HEK293 (cell line): ENCODE data around the gene SSH3.
A peak's percentile ranks its signal among the peaks of the same experiment; 100 is the strongest.

Source experiments
- CTCF ChIA-PET: fragments of 350-600 bp; formaldehyde crosslinking; extraction: SDS; loops from one replicate; lab custom pipeline; 2021; ENCODE audit warnings: antibody characterized with exemption; lab: Yijun Ruan, JAX
- POLR2A ChIA-PET: fragments of 300-600 bp; formaldehyde crosslinking; extraction: SDS; loops from one replicate; lab custom pipeline; 2020; ENCODE audit warnings: antibody characterized with exemption, inconsistent platforms; lab: Yijun Ruan, JAX
- H3K27ac ChIP-seq: fragments of 200-500 bp; sonication (Bioruptor generic); 2 replicates; pipeline ENCODE4 v1.5.1; 2014; ENCODE audit warnings: low read depth, low read length, control low read depth, inconsistent platforms; ENCODE audit errors: extremely low read depth
- H3K36me3 ChIP-seq, 2 experiments: fragments of 200-500 bp in 1 of 2; sonication (Bioruptor generic) in 1 of 2; 1 replicate in 1 of 2; 2 replicates in 1 of 2; pipeline ENCODE4 v1.5.1; 2014 to 2017; ENCODE audit warnings: inconsistent platforms in 2 of 2, low read length in 2 of 2; ENCODE audit not compliant: control insufficient read depth in 2 of 2, insufficient read depth in 1 of 2
- H3K4me1 ChIP-seq: fragments of 200-500 bp; sonication (Bioruptor generic); 2 replicates; pipeline ENCODE4 v1.5.1; 2014; ENCODE audit warnings: mild to moderate bottlenecking, low read length, inconsistent platforms; ENCODE audit not compliant: control insufficient read depth, insufficient read depth
- H3K4me3 ChIP-seq: 2 replicates; pipeline ENCODE4 v1.5.1; 2011; ENCODE audit warnings: low read depth, mild to moderate bottlenecking, control low read depth, low read length, moderate library complexity
- H3K9me3 ChIP-seq: fragments of 200-500 bp; sonication (Bioruptor generic); 2 replicates; pipeline ENCODE4 v1.5.1; 2014; ENCODE audit warnings: low read depth, low read length, inconsistent platforms; ENCODE audit not compliant: control insufficient read depth, insufficient read depth
- EGR2 ChIP-seq: fragments of 450-650 bp; formaldehyde crosslinking; IDR thresholded peaks from 2 replicates; pipeline ENCODE4 v1.5.1; 2016; ENCODE audit warnings: low read depth, missing biosample characterization, missing genetic modification characterization
- FEZF1 ChIP-seq: fragments of 450-650 bp; formaldehyde crosslinking; IDR thresholded peaks from 2 replicates; pipeline ENCODE4 v1.5.1; 2016; ENCODE audit warnings: missing biosample characterization, missing genetic modification characterization
- GLIS2 ChIP-seq: fragments of 450-650 bp; formaldehyde crosslinking; IDR thresholded peaks from 2 replicates; pipeline ENCODE4 v1.5.1; 2016; ENCODE audit warnings: missing biosample characterization, missing genetic modification characterization
- KLF10 ChIP-seq: fragments of 450-650 bp; IDR thresholded peaks from 2 replicates; pipeline ENCODE4 v1.5.1; 2018; ENCODE audit warnings: missing biosample characterization, mild to moderate bottlenecking, missing genetic modification characterization
- ZBTB20 ChIP-seq: fragments of 450-650 bp; formaldehyde crosslinking; IDR thresholded peaks from 2 replicates; pipeline ENCODE4 v1.5.1; 2016; ENCODE audit warnings: missing biosample characterization, missing genetic modification characterization
- ZBTB44 ChIP-seq: fragments of 450-650 bp; IDR thresholded peaks from 2 replicates; pipeline ENCODE4 v1.5.1; 2018; ENCODE audit warnings: missing biosample characterization, mild to moderate bottlenecking, missing genetic modification characterization
- ZBTB8A ChIP-seq: fragments of 450-650 bp; formaldehyde crosslinking; IDR thresholded peaks from 2 replicates; pipeline ENCODE4 v1.5.1; 2016; ENCODE audit warnings: missing biosample characterization, missing genetic modification characterization
- ZFHX2 ChIP-seq: fragments of 450-650 bp; formaldehyde crosslinking; conservative IDR thresholded peaks from 2 replicates; pipeline ENCODE4 v1.5.1; 2016; ENCODE audit warnings: missing biosample characterization, missing genetic modification characterization
- ZFP3 ChIP-seq: fragments of 450-650 bp; formaldehyde crosslinking; IDR thresholded peaks from 2 replicates; pipeline ENCODE4 v1.5.1; 2016; ENCODE audit warnings: low read depth, missing biosample characterization, missing genetic modification characterization
- ZNF223 ChIP-seq: fragments of 450-650 bp; formaldehyde crosslinking; IDR thresholded peaks from 2 replicates; pipeline ENCODE4 v1.5.1; 2016; ENCODE audit warnings: missing biosample characterization, missing genetic modification characterization
- ZNF24 ChIP-seq: fragments of 450-650 bp; formaldehyde crosslinking; IDR thresholded peaks from 2 replicates; pipeline ENCODE4 v1.5.1; 2016; ENCODE audit warnings: missing biosample characterization, missing genetic modification characterization
- ZNF423 ChIP-seq: fragments of 450-650 bp; formaldehyde crosslinking; IDR thresholded peaks from 2 replicates; pipeline ENCODE4 v1.5.1; 2016; ENCODE audit warnings: missing biosample characterization, missing genetic modification characterization
- ZNF561 ChIP-seq: fragments of 450-650 bp; IDR thresholded peaks from 2 replicates; pipeline ENCODE4 v1.5.1; 2018; ENCODE audit warnings: missing biosample characterization, missing genetic modification characterization, borderline replicate concordance
- ZNF624 ChIP-seq: fragments of 450-650 bp; formaldehyde crosslinking; IDR thresholded peaks from 2 replicates; pipeline ENCODE4 v1.5.1; 2017; ENCODE audit warnings: missing biosample characterization, missing genetic modification characterization
- ZNF629 ChIP-seq: fragments of 450-650 bp; formaldehyde crosslinking; IDR thresholded peaks from 2 replicates; pipeline ENCODE4 v1.5.1; 2017; ENCODE audit warnings: missing biosample characterization, missing genetic modification characterization
- ZNF707 ChIP-seq: fragments of 450-650 bp; formaldehyde crosslinking; IDR thresholded peaks from 2 replicates; pipeline ENCODE4 v1.5.1; 2016; ENCODE audit warnings: missing biosample characterization, missing genetic modification characterization
- ZSCAN23 ChIP-seq: fragments of 450-650 bp; formaldehyde crosslinking; IDR thresholded peaks from 2 replicates; pipeline ENCODE4 v1.5.1; 2016; ENCODE audit warnings: missing biosample characterization, missing genetic modification characterization
- ZXDB ChIP-seq: fragments of 450-650 bp; formaldehyde crosslinking; IDR thresholded peaks from 2 replicates; pipeline ENCODE4 v1.5.1; 2016; ENCODE audit warnings: missing biosample characterization, missing genetic modification characterization
- TF ChIP-seq, protein P1 (sequence below): fragments of 450-650 bp; formaldehyde crosslinking; conservative IDR thresholded peaks from 2 replicates; pipeline ENCODE4 v1.5.1; 2016; ENCODE audit warnings: low read depth, missing biosample characterization, missing genetic modification characterization
- TF ChIP-seq, protein P2 (sequence below): fragments of 450-650 bp; formaldehyde crosslinking; IDR thresholded peaks from 2 replicates; pipeline ENCODE4 v1.5.1; 2016; ENCODE audit warnings: missing biosample characterization, missing genetic modification characterization
- TF ChIP-seq, protein P3 (sequence below): sonication (generic); formaldehyde crosslinking; IDR thresholded peaks from 2 replicates; pipeline ENCODE4 v1.8.1; 2022; ENCODE audit warnings: mild to moderate bottlenecking, moderate library complexity, missing genetic modification reagents
- TF ChIP-seq, protein P4 (sequence below): fragments of 450-650 bp; formaldehyde crosslinking; IDR thresholded peaks from 2 replicates; pipeline ENCODE4 v1.5.1; 2016; ENCODE audit warnings: missing biosample characterization, missing genetic modification characterization
- TF ChIP-seq, protein P5 (sequence below): fragments of 450-650 bp; formaldehyde crosslinking; IDR thresholded peaks from 2 replicates; pipeline ENCODE4 v1.5.1; 2016; ENCODE audit warnings: missing biosample characterization, missing genetic modification characterization

The SSH3 gene

DNA sequence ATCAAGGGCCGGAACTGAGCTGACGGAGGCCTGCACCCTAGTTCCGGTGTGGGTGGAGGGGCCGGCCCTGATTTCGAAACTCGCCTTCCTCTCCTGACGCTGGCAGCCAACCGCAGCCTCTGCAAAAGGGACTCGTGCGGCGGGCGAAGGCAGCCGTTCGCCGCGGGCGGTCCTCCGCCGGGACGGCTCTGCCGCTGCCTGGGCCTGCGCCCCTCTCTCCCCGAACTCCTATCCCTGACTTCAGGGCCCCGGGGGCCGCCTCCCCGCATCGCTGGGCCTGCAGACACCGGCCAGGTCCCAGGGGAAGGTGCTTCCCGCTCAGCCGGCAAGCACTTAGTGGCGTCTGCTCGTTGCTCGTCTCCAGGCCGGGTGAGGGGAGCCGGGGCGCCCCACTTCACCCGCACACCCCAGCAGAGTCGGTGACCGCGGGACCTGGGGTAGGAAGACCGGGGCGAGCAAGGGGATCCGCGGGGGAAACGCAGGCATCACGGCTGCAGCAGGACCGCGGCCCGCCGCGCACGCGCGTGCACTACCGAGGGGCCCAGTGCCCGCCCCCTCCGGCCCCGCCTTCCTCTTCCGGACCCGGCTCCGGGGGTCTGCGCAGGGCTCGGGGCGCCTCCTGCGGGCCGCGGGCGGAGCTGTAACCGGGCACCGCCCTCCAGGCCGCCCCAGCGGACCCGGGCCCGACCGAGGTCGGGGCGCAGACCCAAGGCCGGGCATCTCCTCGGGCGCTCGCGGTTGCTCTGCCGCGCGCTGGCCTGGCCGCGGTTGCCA, 14.7 kb upstream of the SSH3 start:
- ChIA-PET POLR2A (interaction anchor here (0.6 to 3.0 kb wide), 14 partner anchors 11 to 224 kb away, joined by 3 to 26 read pairs (median 4); partner anchors contain the start of genes RAD9A and SSH3), CTCF (interaction anchor here (0.6 to 3.9 kb wide), 10 partner anchors 9 to 206 kb away, joined by 3 to 17 read pairs (median 4); no protein-coding TSS in a partner anchor)
- H3K36me3 ChIP-seq = peaks cover under 1 to 71% of the 10 kb centered on the region in 2 experiments; a peak in 2 of 3 replicates
- H3K4me3 ChIP-seq = peak overlapping the region; percentile 81
- no peaks in the 10 kb centered on the region for H3K9me3 ChIP-seq
- H3K27ac ChIP-seq = peak overlapping the region; percentile 93
- no peaks in the 10 kb centered on the region for H3K4me1 ChIP-seq
- TF ChIP-seq ZBTB44 (0 out of 2 replicates have a peak, but pooled peaks have one; percentile 20), ZNF24 (tag by site-specific recombination) (no peak), ZNF223 (tag by site-specific recombination) (no peak; the same call in 1 of the 2 replicates), ZFHX2 (tag by site-specific recombination) (peak; percentile 48), ZFP3 (tag by site-specific recombination) (peak; percentile 60; the same call in 1 of the 2 replicates), ZBTB8A (tag by site-specific recombination) (peak; percentile 62), FEZF1 (tag by site-specific recombination) (peak; percentile 22; the same call in 1 of the 2 replicates), EGR2 (tag by site-specific recombination) (0 out of 2 replicates have a peak, but pooled peaks have one; percentile 8), ZNF707 (tag by site-specific recombination) (no peak), ZSCAN23 (tag by site-specific recombination) (no peak), ZNF629 (tag by site-specific recombination) (peak; percentile 56), GLIS2 (tag by site-specific recombination) (peak; percentile 90), ZNF561 (tag by site-specific recombination) (peak; percentile 61; the same call in 1 of the 2 replicates), ZXDB (tag by site-specific recombination) (peak; percentile 85), KLF10 (no peak; the same call in 1 of the 2 replicates), ZBTB20 (tag by site-specific recombination) (peak; percentile 95), ZNF423 (peak; percentile 58; the same call in 1 of the 2 replicates), ZNF624 (no peak)
- TF ChIP-seq, protein P1, sequence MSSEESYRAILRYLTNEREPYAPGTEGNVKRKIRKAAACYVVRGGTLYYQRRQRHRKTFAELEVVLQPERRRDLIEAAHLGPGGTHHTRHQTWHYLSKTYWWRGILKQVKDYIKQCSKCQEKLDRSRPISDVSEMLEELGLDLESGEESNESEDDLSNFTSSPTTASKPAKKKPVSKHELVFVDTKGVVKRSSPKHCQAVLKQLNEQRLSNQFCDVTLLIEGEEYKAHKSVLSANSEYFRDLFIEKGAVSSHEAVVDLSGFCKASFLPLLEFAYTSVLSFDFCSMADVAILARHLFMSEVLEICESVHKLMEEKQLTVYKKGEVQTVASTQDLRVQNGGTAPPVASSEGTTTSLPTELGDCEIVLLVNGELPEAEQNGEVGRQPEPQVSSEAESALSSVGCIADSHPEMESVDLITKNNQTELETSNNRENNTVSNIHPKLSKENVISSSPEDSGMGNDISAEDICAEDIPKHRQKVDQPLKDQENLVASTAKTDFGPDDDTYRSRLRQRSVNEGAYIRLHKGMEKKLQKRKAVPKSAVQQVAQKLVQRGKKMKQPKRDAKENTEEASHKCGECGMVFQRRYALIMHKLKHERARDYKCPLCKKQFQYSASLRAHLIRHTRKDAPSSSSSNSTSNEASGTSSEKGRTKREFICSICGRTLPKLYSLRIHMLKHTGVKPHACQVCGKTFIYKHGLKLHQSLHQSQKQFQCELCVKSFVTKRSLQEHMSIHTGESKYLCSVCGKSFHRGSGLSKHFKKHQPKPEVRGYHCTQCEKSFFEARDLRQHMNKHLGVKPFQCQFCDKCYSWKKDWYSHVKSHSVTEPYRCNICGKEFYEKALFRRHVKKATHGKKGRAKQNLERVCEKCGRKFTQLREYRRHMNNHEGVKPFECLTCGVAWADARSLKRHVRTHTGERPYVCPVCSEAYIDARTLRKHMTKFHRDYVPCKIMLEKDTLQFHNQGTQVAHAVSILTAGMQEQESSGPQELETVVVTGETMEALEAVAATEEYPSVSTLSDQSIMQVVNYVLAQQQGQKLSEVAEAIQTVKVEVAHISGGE = peak; percentile 81
- TF ChIP-seq, protein P2, sequence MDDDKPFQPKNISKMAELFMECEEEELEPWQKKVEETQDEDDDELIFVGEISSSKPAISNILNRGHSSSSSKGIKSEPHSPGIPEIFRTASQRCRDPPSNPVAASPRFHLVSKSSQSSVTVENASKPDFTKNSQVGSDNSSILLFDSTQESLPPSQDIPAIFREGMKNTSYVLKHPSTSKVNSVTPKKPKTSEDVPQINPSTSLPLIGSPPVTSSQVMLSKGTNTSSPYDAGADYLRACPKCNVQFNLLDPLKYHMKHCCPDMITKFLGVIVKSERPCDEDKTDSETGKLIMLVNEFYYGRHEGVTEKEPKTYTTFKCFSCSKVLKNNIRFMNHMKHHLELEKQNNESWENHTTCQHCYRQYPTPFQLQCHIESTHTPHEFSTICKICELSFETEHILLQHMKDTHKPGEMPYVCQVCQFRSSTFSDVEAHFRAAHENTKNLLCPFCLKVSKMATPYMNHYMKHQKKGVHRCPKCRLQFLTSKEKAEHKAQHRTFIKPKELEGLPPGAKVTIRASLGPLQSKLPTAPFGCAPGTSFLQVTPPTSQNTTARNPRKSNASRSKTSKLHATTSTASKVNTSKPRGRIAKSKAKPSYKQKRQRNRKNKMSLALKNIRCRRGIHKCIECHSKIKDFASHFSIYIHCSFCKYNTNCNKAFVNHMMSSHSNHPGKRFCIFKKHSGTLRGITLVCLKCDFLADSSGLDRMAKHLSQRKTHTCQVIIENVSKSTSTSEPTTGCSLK (tag by site-specific recombination) = no peak
- TF ChIP-seq, protein P3, sequence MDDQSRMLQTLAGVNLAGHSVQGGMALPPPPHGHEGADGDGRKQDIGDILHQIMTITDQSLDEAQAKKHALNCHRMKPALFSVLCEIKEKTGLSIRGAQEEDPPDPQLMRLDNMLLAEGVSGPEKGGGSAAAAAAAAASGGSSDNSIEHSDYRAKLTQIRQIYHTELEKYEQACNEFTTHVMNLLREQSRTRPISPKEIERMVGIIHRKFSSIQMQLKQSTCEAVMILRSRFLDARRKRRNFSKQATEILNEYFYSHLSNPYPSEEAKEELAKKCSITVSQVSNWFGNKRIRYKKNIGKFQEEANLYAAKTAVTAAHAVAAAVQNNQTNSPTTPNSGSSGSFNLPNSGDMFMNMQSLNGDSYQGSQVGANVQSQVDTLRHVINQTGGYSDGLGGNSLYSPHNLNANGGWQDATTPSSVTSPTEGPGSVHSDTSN = peak; percentile 69; the same call in 1 of the 2 replicates
- TF ChIP-seq, protein P4, sequence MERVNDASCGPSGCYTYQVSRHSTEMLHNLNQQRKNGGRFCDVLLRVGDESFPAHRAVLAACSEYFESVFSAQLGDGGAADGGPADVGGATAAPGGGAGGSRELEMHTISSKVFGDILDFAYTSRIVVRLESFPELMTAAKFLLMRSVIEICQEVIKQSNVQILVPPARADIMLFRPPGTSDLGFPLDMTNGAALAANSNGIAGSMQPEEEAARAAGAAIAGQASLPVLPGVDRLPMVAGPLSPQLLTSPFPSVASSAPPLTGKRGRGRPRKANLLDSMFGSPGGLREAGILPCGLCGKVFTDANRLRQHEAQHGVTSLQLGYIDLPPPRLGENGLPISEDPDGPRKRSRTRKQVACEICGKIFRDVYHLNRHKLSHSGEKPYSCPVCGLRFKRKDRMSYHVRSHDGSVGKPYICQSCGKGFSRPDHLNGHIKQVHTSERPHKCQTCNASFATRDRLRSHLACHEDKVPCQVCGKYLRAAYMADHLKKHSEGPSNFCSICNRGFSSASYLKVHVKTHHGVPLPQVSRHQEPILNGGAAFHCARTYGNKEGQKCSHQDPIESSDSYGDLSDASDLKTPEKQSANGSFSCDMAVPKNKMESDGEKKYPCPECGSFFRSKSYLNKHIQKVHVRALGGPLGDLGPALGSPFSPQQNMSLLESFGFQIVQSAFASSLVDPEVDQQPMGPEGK (tag by site-specific recombination) = peak; percentile 82
- TF ChIP-seq, protein P5, sequence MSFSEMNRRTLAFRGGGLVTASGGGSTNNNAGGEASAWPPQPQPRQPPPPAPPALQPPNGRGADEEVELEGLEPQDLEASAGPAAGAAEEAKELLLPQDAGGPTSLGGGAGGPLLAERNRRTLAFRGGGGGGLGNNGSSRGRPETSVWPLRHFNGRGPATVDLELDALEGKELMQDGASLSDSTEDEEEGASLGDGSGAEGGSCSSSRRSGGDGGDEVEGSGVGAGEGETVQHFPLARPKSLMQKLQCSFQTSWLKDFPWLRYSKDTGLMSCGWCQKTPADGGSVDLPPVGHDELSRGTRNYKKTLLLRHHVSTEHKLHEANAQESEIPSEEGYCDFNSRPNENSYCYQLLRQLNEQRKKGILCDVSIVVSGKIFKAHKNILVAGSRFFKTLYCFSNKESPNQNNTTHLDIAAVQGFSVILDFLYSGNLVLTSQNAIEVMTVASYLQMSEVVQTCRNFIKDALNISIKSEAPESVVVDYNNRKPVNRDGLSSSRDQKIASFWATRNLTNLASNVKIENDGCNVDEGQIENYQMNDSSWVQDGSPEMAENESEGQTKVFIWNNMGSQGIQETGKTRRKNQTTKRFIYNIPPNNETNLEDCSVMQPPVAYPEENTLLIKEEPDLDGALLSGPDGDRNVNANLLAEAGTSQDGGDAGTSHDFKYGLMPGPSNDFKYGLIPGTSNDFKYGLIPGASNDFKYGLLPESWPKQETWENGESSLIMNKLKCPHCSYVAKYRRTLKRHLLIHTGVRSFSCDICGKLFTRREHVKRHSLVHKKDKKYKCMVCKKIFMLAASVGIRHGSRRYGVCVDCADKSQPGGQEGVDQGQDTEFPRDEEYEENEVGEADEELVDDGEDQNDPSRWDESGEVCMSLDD (tag by site-specific recombination) = peak; percentile 74
